Stimulated activated CD4-positive, alpha-beta T cell treated with anti-CD3 and anti-CD28 coated beads, Interleukin-12 subunit alpha, Interleukin-12 subunit beta, amount 100 ng/mL, for 4 hours (primary cell): ENCODE measurements around the gene PRR11.
"Not testable (repeated sequence)": the region's sequence is repeated elsewhere in the genome, so short reads cannot be mapped to it uniquely, and the experiment has no call there.

Source experiments
- DNase-seq: peaks from one replicate; pipeline ENCODE4 v3.0.0-alpha.2; 2020

Gene PRR11

GRCh38 chr17:59152925-59153324 lies 2.6 kb upstream of the PRR11 start:
- no peak for DNase-seq

- DNase-seq, result peak; percentile 22
Observed at GRCh38 chr17:59154292-59154720, 1.2 kb upstream of the PRR11 start.

GRCh38 chr17:59154721-59155438 lies 666 bp upstream of the PRR11 start, which contains the start of gene SKA2:
SKA2 (minus strand) TSS chr17:59155186; CDS start chr17:59155163, 23 bp downstream.
- peak; percentile 88 for DNase-seq

- no peak for DNase-seq
Observed at GRCh38 chr17:59160157-59161025, 4.8 kb downstream of the PRR11 start.

GRCh38 chr17:59161477-59161876 lies 5.9 kb downstream of the PRR11 start:
- DNase-seq, result no peak

- peak; percentile 15 for DNase-seq
Observed at GRCh38 chr17:59165933-59166342, 10.4 kb downstream of the PRR11 start.

GRCh38 chr17:59167571-59168001 lies 12.0 kb downstream of the PRR11 start:
- DNase-seq, result no peak

GRCh38 chr17:59172436-59173004 lies 17.0 kb downstream of the PRR11 start:
- DNase-seq, result no peak

GRCh38 chr17:59174671-59175070 lies 19.1 kb downstream of the PRR11 start:
- no peak for DNase-seq

- no peak for DNase-seq
Observed at GRCh38 chr17:59175076-59175475, 19.5 kb downstream of the PRR11 start.

- no peak for DNase-seq
Observed at GRCh38 chr17:59178266-59178985, 22.9 kb downstream of the PRR11 start.

GRCh38 chr17:59179601-59180000 lies 24.1 kb downstream of the PRR11 start:
- DNase-seq, result not testable (repeated sequence)

- no peak for DNase-seq
Observed at GRCh38 chr17:59180626-59181025, 25.1 kb downstream of the PRR11 start.

- DNase-seq, result no peak
Observed at GRCh38 chr17:59181481-59181880, 25.9 kb downstream of the PRR11 start.

GRCh38 chr17:59185997-59186396 lies 30.5 kb downstream of the PRR11 start:
- no peak for DNase-seq

- DNase-seq, result no peak
Observed at GRCh38 chr17:59186850-59187249, 31.3 kb downstream of the PRR11 start.

GRCh38 chr17:59190806-59191205 lies 35.3 kb downstream of the PRR11 start:
- no peak for DNase-seq

- no peak for DNase-seq
Observed at GRCh38 chr17:59193336-59193862, 37.9 kb downstream of the PRR11 start.

GRCh38 chr17:59199398-59199797 lies 43.9 kb downstream of the PRR11 start:
- DNase-seq, result no peak

GRCh38 chr17:59202320-59202719 lies 46.8 kb downstream of the PRR11 start:
- no peak for DNase-seq

GRCh38 chr17:59219370-59219769 lies 63.8 kb downstream of the PRR11 start:
- no peak for DNase-seq

GRCh38 chr17:59219992-59220327 lies 64.4 kb downstream of the PRR11 start:
- DNase-seq, result no peak
